PC-9 (cell line): ENCODE data around the gene HSD3B2.

Source experiments
- EZH2 ChIP-seq: fragments of 200-600 bp; sonication (generic); IDR thresholded peaks from 2 replicates; pipeline ENCODE4 v1.8.0; 2017; ENCODE audit warnings: antibody characterized with exemption, low read depth
- TF ChIP-seq, protein P1 (sequence below): fragments of 200-600 bp; sonication (generic); conservative IDR thresholded peaks from 2 replicates; pipeline ENCODE4 v1.6.1; 2017; ENCODE audit warnings: mixed run types, antibody characterized with exemption, mild to moderate bottlenecking, moderate library complexity

GRCh38 chr1:119466445-119466844 is 51.5 kb downstream of the HSD3B2 start:
- TF ChIP-seq, protein P1, sequence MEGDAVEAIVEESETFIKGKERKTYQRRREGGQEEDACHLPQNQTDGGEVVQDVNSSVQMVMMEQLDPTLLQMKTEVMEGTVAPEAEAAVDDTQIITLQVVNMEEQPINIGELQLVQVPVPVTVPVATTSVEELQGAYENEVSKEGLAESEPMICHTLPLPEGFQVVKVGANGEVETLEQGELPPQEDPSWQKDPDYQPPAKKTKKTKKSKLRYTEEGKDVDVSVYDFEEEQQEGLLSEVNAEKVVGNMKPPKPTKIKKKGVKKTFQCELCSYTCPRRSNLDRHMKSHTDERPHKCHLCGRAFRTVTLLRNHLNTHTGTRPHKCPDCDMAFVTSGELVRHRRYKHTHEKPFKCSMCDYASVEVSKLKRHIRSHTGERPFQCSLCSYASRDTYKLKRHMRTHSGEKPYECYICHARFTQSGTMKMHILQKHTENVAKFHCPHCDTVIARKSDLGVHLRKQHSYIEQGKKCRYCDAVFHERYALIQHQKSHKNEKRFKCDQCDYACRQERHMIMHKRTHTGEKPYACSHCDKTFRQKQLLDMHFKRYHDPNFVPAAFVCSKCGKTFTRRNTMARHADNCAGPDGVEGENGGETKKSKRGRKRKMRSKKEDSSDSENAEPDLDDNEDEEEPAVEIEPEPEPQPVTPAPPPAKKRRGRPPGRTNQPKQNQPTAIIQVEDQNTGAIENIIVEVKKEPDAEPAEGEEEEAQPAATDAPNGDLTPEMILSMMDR, result no peak
- no peak for TF ChIP-seq EZH2
